GM12878 (cell line): ENCODE data around the gene FMC1. TPM values are rescaled to one million over a fixed set of nuclear protein-coding genes. Genes with fewer than 3 reads are reported as not detected.

Source experiments
- ATAC-seq: fragments of 200-7000 bp; cut with Tn5 transposase; 3 replicates; pipeline ENCODE4 v1.9.1; 2020; ENCODE audit warnings: mild to moderate bottlenecking, moderate library complexity
- BruUV-seq: library from RNA; stranded (reverse); fragments of 400-500 nt; replicated peaks from 2 replicates; lab custom pipeline; 2021; lab: Mats Ljungman, UMichigan
- CTCF ChIA-PET: fragments of 300-600 bp; sonication (Branson Sonifier 250); formaldehyde crosslinking; extraction: SDS; loops from one replicate; lab custom pipeline; 2021; ENCODE audit warnings: inconsistent platforms; lab: Yijun Ruan, JAX
- POLR2A ChIA-PET: fragments of 350-600 bp; formaldehyde crosslinking; extraction: SDS; loops from one replicate; lab custom pipeline; 2021; ENCODE audit warnings: inconsistent platforms; lab: Charles Lee
- RAD21 ChIA-PET: fragments of 300-600 bp; sonication (Branson Sonifier 250); formaldehyde crosslinking; loops from one replicate; lab custom pipeline; 2023; ENCODE audit warnings: antibody characterized with exemption; ENCODE audit not compliant: unreplicated experiment; lab: Charles Lee
- SMC1A ChIA-PET: fragments of 300-600 bp; sonication (Branson Sonifier 250); formaldehyde crosslinking; loops from one replicate; lab custom pipeline; 2023; ENCODE audit not compliant: unreplicated experiment, uncharacterized antibody; lab: Charles Lee
- DNase-seq: peaks from one replicate; pipeline ENCODE4 v3.0.0-alpha.2; 2011; ENCODE audit warnings: low read depth, low spot score
- FAIRE-seq: peaks from 3 replicates; lab custom pipeline; 2011; peaks lifted over from hg19 to GRCh38; lab: Jason Lieb, UNC
- H2AFZ ChIP-seq: 2 replicates; pipeline ENCODE4 v1.6.0; 2011; ENCODE audit warnings: low read depth, low read length, control low read depth; ENCODE audit not compliant: control insufficient read depth
- H3K27ac ChIP-seq: 2 replicates; pipeline ENCODE4 v1.5.1; 2011; ENCODE audit warnings: control low read depth; ENCODE audit not compliant: control insufficient read depth, insufficient read depth
- H3K27me3 ChIP-seq, 2 experiments: replicated peaks in 1 of 2; 2 replicates each; pipeline versions ENCODE4 v1.6.0 to v1.6.1; 2011; ENCODE audit warnings: low read length in 1 of 2; ENCODE audit not compliant: control insufficient read depth in 2 of 2, insufficient read depth in 2 of 2
- H3K36me3 ChIP-seq, 2 experiments: 2 replicates each; pipeline ENCODE4 v1.5.1; 2011; ENCODE audit warnings: low read length in 1 of 2; ENCODE audit not compliant: control insufficient read depth in 2 of 2, insufficient read depth in 2 of 2
- H3K4me1 ChIP-seq: 2 replicates; pipeline ENCODE4 v1.6.1; 2011; ENCODE audit warnings: mild to moderate bottlenecking, low read length, moderate library complexity, mixed read lengths; ENCODE audit not compliant: control insufficient read depth, insufficient read depth
- H3K4me2 ChIP-seq: 2 replicates; pipeline ENCODE4 v1.6.0; 2011; ENCODE audit warnings: control low read depth; ENCODE audit not compliant: control insufficient read depth, insufficient read depth
- H3K4me3 ChIP-seq: fragments of 200-600 bp; sonication (generic); 2 replicates; pipeline ENCODE4 v1.5.1; 2016
- H3K79me2 ChIP-seq: 2 replicates; pipeline ENCODE4 v1.6.0; 2011; ENCODE audit warnings: low read length; ENCODE audit not compliant: control insufficient read depth, insufficient read depth
- H3K9ac ChIP-seq: 2 replicates; pipeline ENCODE4 v1.8.0; 2011; ENCODE audit warnings: low read length, control low read depth, mixed read lengths; ENCODE audit not compliant: control insufficient read depth, insufficient read depth
- H3K9me3 ChIP-seq: replicated peaks from 3 replicates; pipeline ENCODE4 v1.5.1; 2011; ENCODE audit warnings: mild to moderate bottlenecking, low read length; ENCODE audit not compliant: control insufficient read depth, insufficient read depth
- H4K20me1 ChIP-seq: 2 replicates; pipeline ENCODE4 v1.6.0; 2011; ENCODE audit not compliant: control insufficient read depth, insufficient read depth
- ATF7 ChIP-seq: fragments of 450-650 bp; IDR thresholded peaks from 2 replicates; pipeline ENCODE4 v1.6.1; 2016; ENCODE audit warnings: low read depth, mild to moderate bottlenecking
- CREB1 ChIP-seq: IDR thresholded peaks from 2 replicates; pipeline ENCODE4 v1.6.1; 2012; ENCODE audit warnings: low read depth, mild to moderate bottlenecking, inconsistent platforms
- FOS ChIP-seq: IDR thresholded peaks from 3 replicates; pipeline ENCODE4 v1.6.1; 2011; ENCODE audit warnings: borderline replicate concordance; ENCODE audit not compliant: insufficient read length; ENCODE audit errors: extremely low read depth
- IKZF1 ChIP-seq: fragments of 450-650 bp; conservative IDR thresholded peaks from 2 replicates; pipeline ENCODE4 v1.6.1; 2017; ENCODE audit warnings: antibody characterized with exemption, mild to moderate bottlenecking
- IRF3 ChIP-seq: fragments of 450-650 bp; IDR thresholded peaks from 2 replicates; pipeline ENCODE4 v1.6.1; 2014; ENCODE audit warnings: mild to moderate bottlenecking
- KLF5 ChIP-seq: fragments of 450-650 bp; IDR thresholded peaks from 2 replicates; pipeline ENCODE4 v1.6.1; 2014; ENCODE audit warnings: mild to moderate bottlenecking; ENCODE audit not compliant: partially characterized antibody
- LARP7 ChIP-seq: fragments of 450-650 bp; IDR thresholded peaks from 2 replicates; pipeline ENCODE4 v1.6.1; 2017; ENCODE audit warnings: mild to moderate bottlenecking
- POLR2A ChIP-seq: IDR thresholded peaks from 2 replicates; pipeline ENCODE4 v1.6.1; 2011; ENCODE audit warnings: low read depth, mild to moderate bottlenecking, low read length
- POLR2AphosphoS5 ChIP-seq: IDR thresholded peaks from 2 replicates; pipeline ENCODE4 v1.6.1; 2011; ENCODE audit warnings: mild to moderate bottlenecking, low read length, inconsistent platforms
- RBBP5 ChIP-seq: fragments of 200-600 bp; sonication (generic); conservative IDR thresholded peaks from 2 replicates; pipeline ENCODE4 v1.6.1; 2016
- STAT1 ChIP-seq: fragments of 450-650 bp; conservative IDR thresholded peaks from 2 replicates; pipeline ENCODE4 v1.6.1; 2014; ENCODE audit warnings: antibody characterized with exemption, mild to moderate bottlenecking
- TCF12 ChIP-seq: IDR thresholded peaks from 2 replicates; pipeline ENCODE4 v1.6.1; 2011; ENCODE audit warnings: low read depth, mild to moderate bottlenecking, low read length
- YY1 ChIP-seq: IDR thresholded peaks from 2 replicates; pipeline ENCODE4 v1.6.1; 2011; ENCODE audit warnings: low read depth, mild to moderate bottlenecking, low read length
- ZBTB4 ChIP-seq: fragments of 450-650 bp; formaldehyde crosslinking; IDR thresholded peaks from 2 replicates; pipeline ENCODE4 v1.4.0; 2022; ENCODE audit warnings: mild to moderate bottlenecking, moderate library complexity
- ZBTB40 ChIP-seq: fragments of 450-650 bp; IDR thresholded peaks from 2 replicates; pipeline ENCODE4 v1.6.1; 2016; ENCODE audit warnings: mild to moderate bottlenecking, moderate library complexity, borderline replicate concordance
- ZNF207 ChIP-seq: fragments of 450-650 bp; IDR thresholded peaks from 2 replicates; pipeline ENCODE4 v1.6.1; 2014; ENCODE audit warnings: antibody characterized with exemption, mild to moderate bottlenecking, borderline replicate concordance
- WGBS: methylation state at CpG from one replicate; pipeline ENCODE4 v1.1.6; 2016; ENCODE audit warnings: low lambda C conversion rate; ENCODE audit not compliant: insufficient replicate concordance, insufficient coverage; ENCODE audit errors: missing lambda C conversion rate; 5-methylcytosine and 5-hydroxymethylcytosine counted together
- in situ Hi-C: fragments of 300-500 bp; cut with MboI; formaldehyde crosslinking; loops from 9 replicates; pipeline ENCODE4 v1.14.3; 2018; ENCODE audit warnings: mixed read lengths
- intact Hi-C: fragments of 100-400 bp; cut with micrococcal nuclease; formaldehyde crosslinking; loops from one replicate; pipeline ENCODE4 v1.14.2; 2022; ENCODE audit not compliant: unreplicated experiment
- polyA plus RNA-seq, 11 experiments: library from polyadenylated mRNA; depleted of rRNA in 4 of 11; unstranded in 6 of 11; stranded (reverse) in 5 of 11; fragments of >200 nt; fragmentation: Nextera tagmentation in 4 of 11; fragmentation: Illumina TruSeq in 1 of 11; extraction: Ambion mirVana in 4 of 11; extraction: Trizol in 1 of 11; gene quantifications; 1 replicate in 1 of 11; 2 replicates in 10 of 11; pipeline versions ENCODE4 v1.2.1 to v1.2.3, GENCODE V29; 2011 to 2016; ENCODE audit warnings: inconsistent platforms in 2 of 11, missing spikeins in 2 of 11, low read depth in 1 of 11
- total RNA-seq, 4 experiments: library from RNA; depleted of rRNA in 3 of 4; stranded (reverse); fragments of >200 nt in 3 of 4; fragmentation: Illumina TruSeq in 1 of 4; extraction: Trizol in 1 of 4; gene quantifications; 2 replicates each; pipeline versions ENCODE4 v1.2.1 to v1.2.3, GENCODE V29; 2013 to 2021

Gene FMC1
- total and polyA plus RNA-seq, 10 of the 15 experiments (the other 5 are each of a cell fraction or from before 2014, with no cell fraction given): 4.2 to 60.4 (median 15.6) TPM

- Histone ChIP-seq H3K9me3 (no peaks in the 10 kb centered on the region), H2AFZ (peak overlapping the region; percentile 75), H4K20me1 (peaks cover 5% of the 10 kb centered on the region; the same call in 1 of the 2 replicates), H3K79me2 (peaks cover 71% of the 10 kb centered on the region), H3K9ac (peak overlapping the region; percentile 100), H3K4me2 (peak overlapping the region; percentile 73), H3K27me3 (no peaks in the 10 kb centered on the region), H3K4me3 (peak overlapping the region; percentile 95), H3K27ac (peak overlapping the region; percentile 98), H3K4me1 (peaks cover 3% of the 10 kb centered on the region), H3K36me3 (peaks cover 2 to 6% of the 10 kb centered on the region in 2 experiments; a peak in 3 of 4 replicates)
- ChIA-PET RAD21 (interaction anchor here (0.5 to 1.6 kb wide), 3 partner anchors 13 to 1372 kb away, joined by 3 to 4 read pairs (median 4); no protein-coding TSS in a partner anchor), SMC1A (interaction anchor here (1.8 to 2.1 kb wide), 2 partner anchors 10 to 21 kb away, joined by 7 to 9 read pairs; no protein-coding TSS in a partner anchor), CTCF (interaction anchor here (1.4 kb wide), 1 partner anchor 14 kb away, joined by 5 read pairs; no protein-coding TSS in a partner anchor), POLR2A (interaction anchor here (0.6 to 1.7 kb wide), 7 partner anchors 9 to 46 kb away, joined by 3 to 6 read pairs (median 4); no protein-coding TSS in a partner anchor)
- peak; percentile 88 for ATAC-seq
- peak; percentile 91 for FAIRE-seq
- WGBS: 1% methylated on average over 30 of the region's 47 CpGs
- BruUV-seq: no TSS peak
- intact Hi-C loops: loop anchor here (5.0 kb wide), 1 partner anchor 253 kb away; the partner anchor contains the start of gene ZC3HAV1
- DNase-seq: peak; percentile 73
- in situ Hi-C loops: loop anchor here (25.0 kb wide), 1 partner anchor 1552 kb away; the partner anchor contains the start of gene BRAF
- TF ChIP-seq CREB1 (peak; percentile 67), TCF12 (peak; percentile 1; the same call in 1 of the 2 replicates), ZBTB4 (CRISPR knock-in tag) (no peak), POLR2AphosphoS5 (peak; percentile 41), ZBTB40 (no peak), ZNF207 (peak; percentile 47; the same call in 1 of the 2 replicates), KLF5 (no peak), RBBP5 (no peak), YY1 (peak; percentile 91), FOS (peak; percentile 47), STAT1 (no peak), ATF7 (no peak), IRF3 (peak; percentile 76), IKZF1 (no peak), POLR2A (peak; percentile 65), LARP7 (no peak; the same call in 1 of the 2 replicates)
Observed at GRCh38 chr7:139360210-139360947, 19.2 kb downstream of the FMC1 start.
